ENCODE data around the gene SPOP.

- TF ChIP-seq CTCF (IDR thresholded peaks at IDR 0.05) (no peak), POLR2A (IDR thresholded peaks at IDR 0.05) (no peak)
Measured at GRCh38 chr17:49602783-49603182, 75.1 kb downstream of the SPOP start.
